Keratinocyte (primary cell): ENCODE data around the gene CUEDC2. TPM values are rescaled to one million over a fixed set of nuclear protein-coding genes. Genes with fewer than 3 reads are reported as not detected.

Experiments
- DNase-seq: peaks from one replicate; pipeline ENCODE4 v3.0.0-alpha.2; 2011; ENCODE audit warnings: low read depth, missing footprints, low spot score
- FAIRE-seq: peaks from 2 replicates; lab custom pipeline; 2011; peaks lifted over from hg19 to GRCh38; lab: Jason Lieb, UNC
- H2AFZ ChIP-seq: 2 replicates; pipeline ENCODE4 v1.6.0; 2012; ENCODE audit warnings: low read length, control low read depth, inconsistent platforms; ENCODE audit not compliant: control insufficient read depth
- H3K27ac ChIP-seq: 2 replicates; pipeline ENCODE4 v1.5.1; 2011; ENCODE audit warnings: low read length; ENCODE audit not compliant: control insufficient read depth, insufficient read depth
- H3K27me3 ChIP-seq: 3 replicates; pipeline ENCODE4 v1.6.0; 2011; ENCODE audit warnings: low read length; ENCODE audit not compliant: control insufficient read depth, insufficient read depth; ENCODE audit errors: extremely low read depth
- H3K36me3 ChIP-seq, 2 experiments: 2 replicates in 1 of 2; 3 replicates in 1 of 2; pipeline ENCODE4 v1.5.1; 2011; ENCODE audit warnings: low read length in 2 of 2, mild to moderate bottlenecking in 1 of 2; ENCODE audit not compliant: control insufficient read depth in 2 of 2, insufficient read depth in 2 of 2; ENCODE audit errors: extremely low read depth in 1 of 2
- H3K4me1 ChIP-seq: 3 replicates; pipeline ENCODE4 v1.5.1; 2011; ENCODE audit warnings: low read length; ENCODE audit not compliant: control insufficient read depth, insufficient read depth; ENCODE audit errors: extremely low read depth
- H3K4me2 ChIP-seq: 3 replicates; pipeline ENCODE4 v1.6.0; 2011; ENCODE audit warnings: low read depth, low read length; ENCODE audit not compliant: control insufficient read depth, insufficient read depth; ENCODE audit errors: extremely low read depth
- H3K4me3 ChIP-seq, 3 experiments: fragments of 200-600 bp in 1 of 3; sonication (generic) in 1 of 3; 2 replicates in 2 of 3; 3 replicates in 1 of 3; pipeline ENCODE4 v1.5.1; 2011 to 2016; ENCODE audit warnings: low read length in 3 of 3, mild to moderate bottlenecking in 3 of 3, control low read depth in 2 of 3, inconsistent platforms in 1 of 3, low read depth in 1 of 3, mixed read lengths in 1 of 3, mixed run types in 1 of 3, moderate library complexity in 1 of 3; ENCODE audit not compliant: control insufficient read depth in 2 of 3, insufficient read depth in 2 of 3; ENCODE audit errors: extremely low read depth in 1 of 3
- H3K79me2 ChIP-seq: 2 replicates; pipeline ENCODE4 v1.6.0; 2012; ENCODE audit warnings: low read length; ENCODE audit not compliant: control insufficient read depth, insufficient read depth
- H3K9ac ChIP-seq: 3 replicates; pipeline ENCODE4 v1.6.0; 2011; ENCODE audit warnings: low read length; ENCODE audit not compliant: control insufficient read depth, insufficient read depth; ENCODE audit errors: extremely low read depth
- H3K9me1 ChIP-seq: 3 replicates; pipeline ENCODE4 v1.6.0; 2011; ENCODE audit warnings: low read length; ENCODE audit not compliant: control insufficient read depth, insufficient read depth; ENCODE audit errors: extremely low read depth
- H3K9me3 ChIP-seq: 2 replicates; pipeline ENCODE4 v1.5.1; 2012; ENCODE audit warnings: low read depth, low read length; ENCODE audit not compliant: control insufficient read depth
- H4K20me1 ChIP-seq: 3 replicates; pipeline ENCODE4 v1.6.0; 2011; ENCODE audit warnings: low read length; ENCODE audit not compliant: control insufficient read depth, insufficient read depth; ENCODE audit errors: extremely low read depth
- EZH2 ChIP-seq: IDR thresholded peaks from one replicate; pipeline ENCODE4 v1.6.1; 2012; ENCODE audit warnings: inconsistent platforms, mild to moderate bottlenecking, low read length, moderate library complexity
- dilution Hi-C: fragments of 300-500 bp; cut with MboI; formaldehyde crosslinking; loops from one replicate; pipeline ENCODE4 v1.7.0; 2020; ENCODE audit warnings: low sequenced_read_pairs; ENCODE audit not compliant: extremely low pct_ligation_motif_present
- polyA plus RNA-seq, 5 experiments: library from polyadenylated mRNA; depleted of rRNA in 3 of 5; stranded (reverse) in 3 of 5; stranded (forward) in 1 of 5; unstranded in 1 of 5; fragments of >200 nt; gene quantifications; 1 replicate in 1 of 5; 2 replicates in 3 of 5; 3 replicates in 1 of 5; pipeline versions ENCODE4 v1.2.1 to v1.2.3, GENCODE V29; 2011 to 2012; ENCODE audit warnings: missing spikeins in 2 of 5, low read depth in 1 of 5, low replicate concordance in 1 of 5
- TF ChIP-seq, protein P1 (sequence below), 3 experiments: IDR thresholded peaks in 1 of 3; conservative IDR thresholded peaks in 1 of 3; optimal IDR thresholded peaks in 1 of 3; 2 replicates in 2 of 3; 3 replicates in 1 of 3; pipeline versions ENCODE3 to v1.5.1; 2011; ENCODE audit warnings: low read length in 3 of 3, mild to moderate bottlenecking in 3 of 3, moderate library complexity in 2 of 3, control low read depth in 1 of 3, inconsistent platforms in 1 of 3; ENCODE audit not compliant: insufficient read depth in 2 of 3; ENCODE audit errors: extremely low read depth in 1 of 3

The CUEDC2 gene
- polyA plus RNA-seq, 1 donor (not counting 4 experiments of a cell fraction or from before 2014, with no cell fraction given): 46.6 TPM

DNA sequence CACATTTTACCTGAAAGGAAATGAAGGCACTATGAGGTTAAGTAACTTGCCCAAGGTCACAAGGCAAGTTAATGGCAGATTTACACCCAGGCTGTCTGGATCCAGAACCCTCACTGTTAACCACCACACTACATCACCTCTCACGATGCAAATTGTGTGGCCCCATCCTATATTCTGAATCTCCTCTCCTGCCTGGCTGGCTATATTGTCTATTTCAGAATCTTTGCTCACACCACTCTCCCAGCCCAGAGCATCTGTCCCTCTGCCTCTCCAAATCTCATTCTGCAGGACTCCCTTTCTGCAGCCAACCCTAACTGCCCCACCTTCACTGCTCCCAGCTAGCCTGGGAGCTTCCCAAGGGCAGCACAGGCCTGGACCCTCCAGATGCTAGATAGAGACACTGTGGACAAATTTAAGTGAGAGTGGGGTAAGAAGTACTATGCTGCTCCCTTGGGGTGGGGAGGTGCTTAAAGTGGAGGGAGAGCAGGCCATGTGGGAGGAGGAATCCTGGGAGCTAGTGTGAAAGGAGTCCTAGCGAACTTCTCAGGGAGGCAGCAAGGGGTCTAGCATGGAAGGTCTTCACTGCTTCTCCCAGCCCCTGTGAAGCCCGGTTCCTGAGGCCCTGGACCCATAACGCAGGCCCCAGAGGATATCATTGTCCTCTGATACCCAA, 786 bp downstream of the CUEDC2 start:
- Histone ChIP-seq H3K9me3 (no peaks in the 10 kb centered on the region), H3K36me3 (peaks cover 2 to 4% of the 10 kb centered on the region in 2 experiments), H3K27me3 (peaks cover 20% of the 10 kb centered on the region), H3K4me3 (peak overlapping the region; percentile 66 to 88 (median 77)), H3K9me1 (no peaks in the 10 kb centered on the region), H4K20me1 (no peaks in the 10 kb centered on the region), H3K79me2 (peaks cover 10% of the 10 kb centered on the region), H3K27ac (peak overlapping the region; percentile 55), H3K4me1 (peaks cover 6% of the 10 kb centered on the region), H2AFZ (peak overlapping the region; percentile 80), H3K9ac (peak overlapping the region; percentile 84), H3K4me2 (peak overlapping the region; percentile 96)
- dilution Hi-C loops: no loop called here
- DNase-seq (no peak), FAIRE-seq (no peak)
- no peak for TF ChIP-seq EZH2
- TF ChIP-seq, protein P1, sequence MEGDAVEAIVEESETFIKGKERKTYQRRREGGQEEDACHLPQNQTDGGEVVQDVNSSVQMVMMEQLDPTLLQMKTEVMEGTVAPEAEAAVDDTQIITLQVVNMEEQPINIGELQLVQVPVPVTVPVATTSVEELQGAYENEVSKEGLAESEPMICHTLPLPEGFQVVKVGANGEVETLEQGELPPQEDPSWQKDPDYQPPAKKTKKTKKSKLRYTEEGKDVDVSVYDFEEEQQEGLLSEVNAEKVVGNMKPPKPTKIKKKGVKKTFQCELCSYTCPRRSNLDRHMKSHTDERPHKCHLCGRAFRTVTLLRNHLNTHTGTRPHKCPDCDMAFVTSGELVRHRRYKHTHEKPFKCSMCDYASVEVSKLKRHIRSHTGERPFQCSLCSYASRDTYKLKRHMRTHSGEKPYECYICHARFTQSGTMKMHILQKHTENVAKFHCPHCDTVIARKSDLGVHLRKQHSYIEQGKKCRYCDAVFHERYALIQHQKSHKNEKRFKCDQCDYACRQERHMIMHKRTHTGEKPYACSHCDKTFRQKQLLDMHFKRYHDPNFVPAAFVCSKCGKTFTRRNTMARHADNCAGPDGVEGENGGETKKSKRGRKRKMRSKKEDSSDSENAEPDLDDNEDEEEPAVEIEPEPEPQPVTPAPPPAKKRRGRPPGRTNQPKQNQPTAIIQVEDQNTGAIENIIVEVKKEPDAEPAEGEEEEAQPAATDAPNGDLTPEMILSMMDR (optimal IDR thresholded peaks at IDR 0.05 in 1 of 3, IDR thresholded peaks at IDR 0.05 in 1 of 3, conservative IDR thresholded peaks at IDR 0.05 in 1 of 3; ENCODE audit: extremely low read depth in 1 of 3, insufficient read depth in 2 of 3, low read length in 3 of 3): peak in 1 of 3 experiments; percentile 21

DNA sequence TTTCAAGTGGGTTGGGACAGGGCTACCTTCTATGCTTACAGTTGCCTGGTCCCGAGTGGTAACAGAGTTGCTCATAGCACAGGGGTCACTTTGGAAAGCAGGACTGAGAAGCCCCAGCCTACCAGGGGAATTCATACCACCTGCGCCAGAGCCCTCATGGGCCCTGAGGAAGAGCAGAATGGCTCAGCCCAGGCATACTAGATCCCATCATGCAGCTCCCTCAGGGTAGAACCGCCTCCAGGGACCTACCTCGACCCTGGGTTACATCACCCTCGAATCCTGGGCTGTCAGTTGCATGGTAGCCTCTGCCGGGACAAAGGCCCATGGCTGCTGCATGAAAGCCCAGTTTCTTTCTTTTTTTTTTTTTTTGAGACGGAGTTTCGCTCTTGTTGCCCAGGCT, 2.9 kb downstream of the CUEDC2 start:
- FAIRE-seq: no peak
- Histone ChIP-seq H3K27ac (no peak overlapping the region), H3K36me3 (peaks cover 5 to 10% of the 10 kb centered on the region in 2 experiments), H3K27me3 (peaks cover 7% of the 10 kb centered on the region), H3K4me1 (peaks cover 6% of the 10 kb centered on the region), H3K4me3 (no peak overlapping the region), H3K9me3 (no peaks in the 10 kb centered on the region), H4K20me1 (no peaks in the 10 kb centered on the region), H2AFZ (no peak overlapping the region), H3K79me2 (peaks cover 10% of the 10 kb centered on the region), H3K4me2 (no peak overlapping the region), H3K9ac (no peak overlapping the region), H3K9me1 (no peaks in the 10 kb centered on the region)
- dilution Hi-C loops: no loop called here
- TF ChIP-seq, protein P1 (optimal IDR thresholded peaks at IDR 0.05 in 1 of 3, IDR thresholded peaks at IDR 0.05 in 1 of 3, conservative IDR thresholded peaks at IDR 0.05 in 1 of 3; ENCODE audit: extremely low read depth in 1 of 3, insufficient read depth in 2 of 3, low read length in 3 of 3): no peak
- TF ChIP-seq EZH2: no peak
- DNase-seq: no peak
